Breast epithelium (tissue), 4 donors: ENCODE measurements around the gene TRIM26. TPM values are rescaled to one million over a fixed set of nuclear protein-coding genes. Genes with fewer than 3 reads are reported as not detected.

Experiments used
- DNase-seq, 2 donors: peaks; one replicate each; pipeline ENCODE4 v3.0.0-alpha.2; 2019; ENCODE audit warnings: low spot score in 2 of 2
- H3K27ac ChIP-seq, 2 donors: fragments of 200-600 bp; sonication (generic) in 1 of 2; one replicate each; pipeline ENCODE4 v1.5.1; 2016 to 2019; ENCODE audit warnings: mild to moderate bottlenecking in 1 of 2
- H3K27me3 ChIP-seq, 2 donors: fragments of 200-600 bp; sonication (generic) in 1 of 2; one replicate each; pipeline versions ENCODE4 v1.5.1 to v1.6.0; 2017 to 2019; ENCODE audit warnings: control low read depth in 1 of 2, mild to moderate bottlenecking in 1 of 2
- H3K36me3 ChIP-seq: fragments of 200-600 bp; one replicate; pipeline ENCODE4 v1.5.1; 2019
- H3K4me1 ChIP-seq, 2 donors: fragments of 200-600 bp; sonication (generic); one replicate each; pipeline ENCODE4 v1.5.1; 2016 to 2019; ENCODE audit warnings: control low read depth in 1 of 2
- H3K4me3 ChIP-seq, 3 donors: fragments of 200-600 bp; sonication (generic); 1 replicate in 2 of 3; 2 replicates in 1 of 3; pipeline ENCODE4 v1.5.1; 2016 to 2019; ENCODE audit warnings: mild to moderate bottlenecking in 3 of 3, moderate library complexity in 2 of 3
- H3K9me3 ChIP-seq, 2 donors: fragments of 200-600 bp; sonication (generic) in 1 of 2; one replicate each; pipeline ENCODE4 v1.5.1; 2016 to 2019; ENCODE audit warnings: control low read depth in 1 of 2
- CTCF ChIP-seq, 3 donors: fragments of 450-650 bp; IDR thresholded peaks; one replicate each; pipeline ENCODE4 v1.5.1; 2016 to 2017; ENCODE audit warnings: antibody characterized with exemption in 3 of 3, mild to moderate bottlenecking in 3 of 3, moderate library complexity in 3 of 3
- POLR2A ChIP-seq: fragments of 450-650 bp; IDR thresholded peaks from one replicate; pipeline ENCODE4 v1.6.1; 2016; ENCODE audit warnings: antibody characterized with exemption, mild to moderate bottlenecking, moderate library complexity
- POLR2AphosphoS5 ChIP-seq, 3 donors: sonication (generic); formaldehyde crosslinking; IDR thresholded peaks; one replicate each; pipeline ENCODE4 v1.6.1; 2017; ENCODE audit warnings: antibody characterized with exemption in 3 of 3
- intact Hi-C: fragments of 100-400 bp; cut with DNase I; formaldehyde crosslinking; loops from one replicate; pipeline ENCODE4 v1.15.1; 2023; ENCODE audit warnings: low total_unique reads
- total RNA-seq, 3 donors: library from RNA; depleted of rRNA; stranded (reverse); fragments of >200 nt; gene quantifications; one replicate each; pipeline ENCODE4 v1.1.0, GENCODE V29; 2016

The TRIM26 gene
- total RNA-seq, 3 donors from 2014 or later = 31.7 to 66.2 (median 47.5) TPM

GRCh38 chr6:30160008-30160784 is 53.0 kb downstream of the TRIM26 start:
- intact Hi-C loops = no loop called here
- H3K27ac ChIP-seq = no peak overlapping the region
- TF ChIP-seq CTCF (IDR thresholded peaks at IDR 0.05) (no peak), POLR2AphosphoS5 (IDR thresholded peaks at IDR 0.05) (no peak), POLR2A (no peak)
- no peak for DNase-seq
- no peaks in the 10 kb centered on the region for H3K9me3 ChIP-seq
- no peaks in the 10 kb centered on the region for H3K4me1 ChIP-seq
- peaks cover 0 to 13% of the 10 kb centered on the region in 2 donors for H3K27me3 ChIP-seq
- no peaks in the 10 kb centered on the region for H3K36me3 ChIP-seq
- H3K4me3 ChIP-seq = no peak overlapping the region

GRCh38 chr6:30158475-30159040 is 54.6 kb downstream of the TRIM26 start:
- TF ChIP-seq POLR2A (no peak), CTCF (IDR thresholded peaks at IDR 0.05) (no peak), POLR2AphosphoS5 (IDR thresholded peaks at IDR 0.05) (no peak)
- Histone ChIP-seq H3K4me1 (peaks cover 0 to 4% of the 10 kb centered on the region in 2 donors), H3K27me3 (peaks cover 0 to 8% of the 10 kb centered on the region in 2 donors), H3K9me3 (no peaks in the 10 kb centered on the region), H3K36me3 (no peaks in the 10 kb centered on the region), H3K4me3 (no peak overlapping the region), H3K27ac (no peak overlapping the region)
- intact Hi-C loops = no loop called here
- DNase-seq = no peak

GRCh38 chr6:30157999-30158398 is 55.2 kb downstream of the TRIM26 start:
- H3K4me3 ChIP-seq = no peak overlapping the region
- no peak overlapping the region for H3K27ac ChIP-seq
- TF ChIP-seq POLR2AphosphoS5 (IDR thresholded peaks at IDR 0.05) (no peak), POLR2A (no peak), CTCF (IDR thresholded peaks at IDR 0.05) (no peak)
- H3K27me3 ChIP-seq = peaks cover 0 to 2% of the 10 kb centered on the region in 2 donors
- no peaks in the 10 kb centered on the region for H3K36me3 ChIP-seq
- no peaks in the 10 kb centered on the region for H3K9me3 ChIP-seq
- DNase-seq = no peak
- intact Hi-C loops = no loop called here
- H3K4me1 ChIP-seq = peaks cover 0 to 4% of the 10 kb centered on the region in 2 donors

- no peak for DNase-seq
- intact Hi-C loops = no loop called here
- no peaks in the 10 kb centered on the region for H3K27me3 ChIP-seq
- peaks cover 0 to 4% of the 10 kb centered on the region in 2 donors for H3K4me1 ChIP-seq
- H3K9me3 ChIP-seq = no peaks in the 10 kb centered on the region
- H3K27ac ChIP-seq = no peak overlapping the region
- no peak overlapping the region for H3K4me3 ChIP-seq
- no peak for TF ChIP-seq CTCF (IDR thresholded peaks at IDR 0.05)
- no peak for TF ChIP-seq POLR2AphosphoS5 (IDR thresholded peaks at IDR 0.05)
- no peak for TF ChIP-seq POLR2A
- H3K36me3 ChIP-seq = no peaks in the 10 kb centered on the region
These were observed 55.6 kb downstream of the TRIM26 start for GRCh38 chr6:30157581-30157980.

GRCh38 chr6:30156774-30157173 is 56.4 kb downstream of the TRIM26 start:
- no peak for DNase-seq
- intact Hi-C loops = no loop called here
- Histone ChIP-seq H3K4me1 (peaks cover 0 to 4% of the 10 kb centered on the region in 2 donors), H3K27me3 (no peaks in the 10 kb centered on the region), H3K9me3 (no peaks in the 10 kb centered on the region), H3K4me3 (no peak overlapping the region), H3K36me3 (no peaks in the 10 kb centered on the region), H3K27ac (no peak overlapping the region)
- TF ChIP-seq POLR2AphosphoS5 (IDR thresholded peaks at IDR 0.05) (no peak), CTCF (IDR thresholded peaks at IDR 0.05) (no peak), POLR2A (no peak)
